H9 (cell line): ENCODE data around the gene PAK1. TPM values are rescaled to one million over a fixed set of nuclear protein-coding genes. Genes with fewer than 3 reads are reported as not detected.
A peak's percentile ranks its signal among the peaks of the same experiment; 100 is the strongest.

Experiments
- DNase-seq: peaks from one replicate; pipeline ENCODE4 v3.0.0-alpha.2; 2017
- H2AFZ ChIP-seq: one replicate; pipeline ENCODE4 v1.6.1; 2013; ENCODE audit warnings: mild to moderate bottlenecking, low read length, control low read depth, moderate library complexity
- H2AK5ac ChIP-seq: 2 replicates; pipeline ENCODE4 v1.6.1; 2013; ENCODE audit warnings: low read length, control low read depth, mixed read lengths; ENCODE audit not compliant: insufficient read length
- H2BK120ac ChIP-seq: one replicate; pipeline ENCODE4 v1.6.1; 2013; ENCODE audit warnings: low read depth, mild to moderate bottlenecking, low read length, control low read depth, inconsistent platforms; ENCODE audit not compliant: poor library complexity, severe bottlenecking
- H2BK12ac ChIP-seq: 2 replicates; pipeline ENCODE4 v1.6.1; 2013; ENCODE audit warnings: low read length, control low read depth, mixed read lengths, low read depth; ENCODE audit not compliant: insufficient read length
- H2BK15ac ChIP-seq: 2 replicates; pipeline ENCODE4 v1.6.1; 2013; ENCODE audit warnings: low read depth, low read length, control low read depth
- H2BK20ac ChIP-seq: one replicate; pipeline ENCODE4 v1.6.1; 2013; ENCODE audit warnings: low read depth, mild to moderate bottlenecking, low read length, control low read depth, inconsistent platforms; ENCODE audit not compliant: poor library complexity, severe bottlenecking
- H2BK5ac ChIP-seq: 2 replicates; pipeline ENCODE4 v1.6.1; 2013; ENCODE audit warnings: low read length, control low read depth, mixed read lengths; ENCODE audit not compliant: insufficient read length
- H3K14ac ChIP-seq: 2 replicates; pipeline ENCODE4 v1.6.1; 2013; ENCODE audit warnings: low read length, control low read depth; ENCODE audit not compliant: insufficient read depth
- H3K18ac ChIP-seq: 2 replicates; pipeline ENCODE4 v1.6.1; 2013; ENCODE audit warnings: low read depth, mild to moderate bottlenecking, mixed read lengths, low read length, control low read depth; ENCODE audit not compliant: insufficient read length
- H3K23ac ChIP-seq: 2 replicates; pipeline ENCODE4 v1.6.1; 2013; ENCODE audit warnings: low read length, control low read depth, mixed read lengths, low read depth; ENCODE audit not compliant: insufficient read length
- H3K23me2 ChIP-seq: 2 replicates; pipeline ENCODE4 v1.6.1; 2013; ENCODE audit warnings: low read depth, mild to moderate bottlenecking, mixed read lengths, low read length, control low read depth; ENCODE audit not compliant: insufficient read length, poor library complexity, severe bottlenecking
- H3K27ac ChIP-seq: 2 replicates; pipeline ENCODE4 v1.5.1; 2013; ENCODE audit warnings: low read length, control low read depth, mixed read lengths, low read depth; ENCODE audit not compliant: insufficient read length
- H3K27me3 ChIP-seq: 2 replicates; pipeline ENCODE4 v1.6.1; 2013; ENCODE audit warnings: low read length, control low read depth, inconsistent platforms; ENCODE audit not compliant: insufficient read depth
- H3K4ac ChIP-seq: 2 replicates; pipeline ENCODE4 v1.6.1; 2013; ENCODE audit warnings: low read depth, mild to moderate bottlenecking, control low read depth, inconsistent platforms, low read length, moderate library complexity
- H3K4me1 ChIP-seq: 2 replicates; pipeline ENCODE4 v1.6.1; 2013; ENCODE audit warnings: low read length, control low read depth, inconsistent platforms; ENCODE audit not compliant: insufficient read depth
- H3K4me2 ChIP-seq: 2 replicates; pipeline ENCODE4 v1.6.1; 2013; ENCODE audit warnings: low read length, control low read depth, mixed read lengths; ENCODE audit not compliant: insufficient read length, insufficient read depth
- H3K56ac ChIP-seq: 2 replicates; pipeline ENCODE4 v1.6.1; 2013; ENCODE audit warnings: low read depth, mild to moderate bottlenecking, mixed read lengths, low read length, control low read depth; ENCODE audit not compliant: insufficient read length
- H3K79me1 ChIP-seq: 2 replicates; pipeline ENCODE4 v1.6.1; 2013; ENCODE audit warnings: low read depth, mild to moderate bottlenecking, moderate library complexity, low read length, control low read depth, inconsistent platforms; ENCODE audit not compliant: insufficient read depth, poor library complexity, severe bottlenecking
- H3K79me2 ChIP-seq: 2 replicates; pipeline ENCODE4 v1.6.1; 2013; ENCODE audit warnings: low read length, control low read depth, inconsistent platforms; ENCODE audit not compliant: insufficient read depth
- H3K9ac ChIP-seq: 2 replicates; pipeline ENCODE4 v1.6.1; 2013; ENCODE audit warnings: low read length, control low read depth, mixed read lengths; ENCODE audit not compliant: insufficient read length; ENCODE audit errors: extremely low read depth
- H3K9me3 ChIP-seq: one replicate; pipeline ENCODE4 v1.6.1; 2013; ENCODE audit warnings: low read depth, low read length, inconsistent platforms; ENCODE audit not compliant: control insufficient read depth
- H3T11ph ChIP-seq: one replicate; pipeline ENCODE4 v1.6.1; 2013; ENCODE audit warnings: mild to moderate bottlenecking, low read length, control low read depth, inconsistent platforms
- H4K20me1 ChIP-seq: one replicate; pipeline ENCODE4 v1.6.1; 2013; ENCODE audit not compliant: control insufficient read depth, insufficient read length, insufficient read depth
- H4K5ac ChIP-seq: 2 replicates; pipeline ENCODE4 v1.6.1; 2013; ENCODE audit warnings: low read depth, mild to moderate bottlenecking, mixed read lengths, low read length, control low read depth; ENCODE audit not compliant: insufficient read length
- H4K8ac ChIP-seq: replicated peaks from 2 replicates; pipeline ENCODE4 v1.6.1; 2013; ENCODE audit warnings: low read length, control low read depth, mixed read lengths, low read depth; ENCODE audit not compliant: insufficient read length
- H4K91ac ChIP-seq: 2 replicates; pipeline ENCODE4 v1.6.1; 2013; ENCODE audit warnings: low read depth, mild to moderate bottlenecking, moderate library complexity, mixed read lengths, low read length, control low read depth; ENCODE audit not compliant: insufficient read length
- H3K27ac Mint-ChIP-seq, 3 experiments: 2 replicates in 2 of 3; 3 replicates in 1 of 3; pipeline ENCODE4 v1.8.0; 2020 to 2021; ENCODE audit warnings: mixed read lengths in 3 of 3, mild to moderate bottlenecking in 1 of 3, moderate library complexity in 1 of 3
- H3K27me3 Mint-ChIP-seq: 2 replicates; pipeline ENCODE4 v1.8.0; 2021; ENCODE audit warnings: low read depth, mild to moderate bottlenecking, moderate library complexity, mixed read lengths
- H3K36me3 Mint-ChIP-seq, 3 experiments: 2 replicates in 2 of 3; 3 replicates in 1 of 3; pipeline ENCODE4 v1.8.0; 2020 to 2021; ENCODE audit warnings: low read depth in 3 of 3, mixed read lengths in 3 of 3; ENCODE audit not compliant: insufficient read depth in 1 of 3
- H3K4me1 Mint-ChIP-seq, 2 experiments: 2 replicates each; pipeline ENCODE4 v1.8.0; 2020; ENCODE audit warnings: mixed read lengths in 2 of 2
- H3K4me3 Mint-ChIP-seq, 2 experiments: 2 replicates in 1 of 2; 3 replicates in 1 of 2; pipeline ENCODE4 v1.8.0; 2020 to 2021; ENCODE audit warnings: mild to moderate bottlenecking in 2 of 2, mixed read lengths in 2 of 2, moderate library complexity in 1 of 2
- H3K9me3 Mint-ChIP-seq, 2 experiments: 2 replicates in 1 of 2; 3 replicates in 1 of 2; pipeline ENCODE4 v1.8.0; 2020; ENCODE audit warnings: mild to moderate bottlenecking in 2 of 2, mixed read lengths in 2 of 2, moderate library complexity in 1 of 2
- CTCF ChIP-seq: fragments of 200-600 bp; sonication (generic); conservative IDR thresholded peaks from 3 replicates; pipeline ENCODE4 v1.8.0; 2021; ENCODE audit warnings: antibody characterized with exemption, mild to moderate bottlenecking
- WGBS: extraction: QIAGEN DNeasy Blood & Tissue Kit; methylation state at CpG from one replicate; pipeline ENCODE4 v1.1.7; 2013; ENCODE audit warnings: missing lambda C conversion rate, low lambda C conversion rate, mixed read lengths; ENCODE audit not compliant: insufficient read length; ENCODE audit errors: extremely low coverage; 5-methylcytosine and 5-hydroxymethylcytosine counted together
- total RNA-seq: library from RNA; stranded (reverse); gene quantifications from 2 replicates; pipeline ENCODE4 v1.2.1, GENCODE V29; 2021

Gene PAK1
- total RNA-seq, 1 experiment from 2014 or later: 122 TPM

DNA sequence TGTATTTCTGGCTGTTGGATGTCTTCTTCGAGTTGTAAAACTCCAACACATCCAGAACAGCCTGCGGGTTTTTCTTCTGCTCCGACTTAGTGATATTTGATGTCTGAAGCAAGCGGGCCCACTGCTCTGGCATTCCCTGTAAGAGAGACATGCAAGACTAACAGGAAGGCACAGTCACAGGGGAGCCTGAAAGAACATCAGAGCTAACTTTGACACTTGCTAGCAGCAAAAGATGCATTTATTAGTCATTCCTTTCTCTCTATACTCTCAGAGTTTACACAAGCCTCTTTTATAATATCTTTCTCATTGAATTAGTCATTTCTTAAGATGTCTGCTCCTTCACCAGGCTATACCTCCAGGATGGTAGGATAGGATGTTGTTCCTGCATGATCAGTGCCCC lies 94.6 kb downstream of the PAK1 start:
- Histone ChIP-seq H4K5ac (no peak overlapping the region), H3K4me2 (no peak overlapping the region), H3K79me1 (peaks cover 5% of the 10 kb centered on the region), H3T11ph (no peak overlapping the region), H4K20me1 (no peaks in the 10 kb centered on the region), H3K18ac (no peak overlapping the region), H3K4me1 (no peaks in the 10 kb centered on the region), H3K14ac (no peak overlapping the region), H3K9ac (no peak overlapping the region), H3K27me3 (no peaks in the 10 kb centered on the region), H2BK120ac (no peak overlapping the region), H3K27ac (no peak overlapping the region), H2AK5ac (no peak overlapping the region), H4K91ac (no peak overlapping the region), H3K79me2 (no peaks in the 10 kb centered on the region), H2AFZ (no peak overlapping the region), H3K23me2 (no peaks in the 10 kb centered on the region), H2BK12ac (no peak overlapping the region), H3K4ac (no peak overlapping the region), H4K8ac (no peak overlapping the region), H2BK15ac (no peak overlapping the region), H3K56ac (no peak overlapping the region), H3K23ac (no peak overlapping the region), H3K9me3 (no peaks in the 10 kb centered on the region), H2BK5ac (no peak overlapping the region), H2BK20ac (no peak overlapping the region)
- Mint-ChIP-seq H3K27me3 (no peaks in the 10 kb centered on the region), H3K9me3 (no peaks in the 10 kb centered on the region), H3K4me3 (no peak overlapping the region), H3K4me1 (no peaks in the 10 kb centered on the region; a peak in 1 of 4 replicates), H3K27ac (0 out of 7 replicates have a peak overlapping the region, but pooled peaks of 1 of the 3 experiments have one; percentile 1), H3K36me3 (peaks cover 26 to 58% (median 48%) of the 10 kb centered on the region in 3 experiments; a peak in 6 of 7 replicates)
- WGBS: no CpG with 5 or more reads among the region's 4 CpGs
- no peak for TF ChIP-seq CTCF
- no peak for DNase-seq
